ENCODE results near the gene PSG4.
"Not testable (repeated sequence)": the region's sequence is repeated elsewhere in the genome, so short reads cannot be mapped to it uniquely, and the experiment has no call there.

PSG4 gene

DNA sequence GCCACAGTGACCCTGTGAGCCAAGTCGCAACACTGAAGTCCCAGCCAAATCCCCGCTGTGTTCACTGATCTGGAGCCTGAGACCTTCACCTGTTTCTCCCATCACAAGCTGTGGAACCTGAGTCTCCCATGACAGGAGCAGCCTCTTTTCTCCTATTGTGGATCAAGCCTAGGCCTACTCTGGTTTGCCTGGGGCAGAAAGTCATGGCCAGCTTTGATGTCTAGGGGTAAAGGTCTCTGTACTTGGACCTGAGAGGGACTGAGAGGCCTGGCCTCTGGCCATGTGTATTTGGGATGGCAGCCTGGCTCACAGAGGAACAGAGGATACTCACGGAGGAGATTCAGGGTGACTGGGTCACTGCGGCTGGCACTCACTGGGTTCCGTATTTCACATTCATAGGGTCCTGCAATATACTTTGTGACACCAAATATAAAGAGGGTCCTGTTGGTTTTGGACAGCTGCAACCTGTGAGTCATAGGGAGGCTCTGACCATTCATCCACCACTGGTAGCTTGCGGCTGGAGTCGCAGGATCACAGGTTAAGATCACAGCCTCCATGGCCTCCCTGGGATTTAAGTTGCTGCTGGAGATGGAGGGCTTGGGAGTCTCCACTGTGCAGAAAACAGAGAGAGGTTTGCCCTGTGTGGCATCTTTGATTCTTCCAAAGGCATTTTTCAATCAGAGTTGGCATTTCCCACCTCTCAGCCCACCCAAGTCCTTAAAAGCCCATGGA is 7.6 kb downstream of the PSG4 start:
- DNase-seq = not testable (repeated sequence)

DNA sequence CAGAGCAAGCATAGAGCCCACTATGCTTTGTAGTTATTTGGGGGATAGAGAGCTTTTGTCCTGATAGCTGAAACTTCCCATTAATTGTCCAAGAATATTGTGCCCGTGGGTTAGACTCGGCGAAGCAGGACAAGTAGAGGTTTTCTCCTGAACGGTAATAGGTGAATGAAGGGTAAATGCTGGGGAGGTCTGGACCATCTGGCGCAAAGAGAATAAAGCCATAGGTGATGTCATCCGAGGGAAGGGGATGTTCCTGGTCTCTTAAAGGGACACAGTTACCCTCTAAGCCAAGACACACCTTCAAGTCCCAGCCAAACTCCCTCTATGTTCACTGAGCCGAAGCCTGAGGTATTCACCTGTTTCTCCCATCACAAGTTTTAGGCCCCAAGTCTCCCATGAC is 11.0 kb downstream of the PSG4 start:
- not testable (repeated sequence) for DNase-seq

DNA sequence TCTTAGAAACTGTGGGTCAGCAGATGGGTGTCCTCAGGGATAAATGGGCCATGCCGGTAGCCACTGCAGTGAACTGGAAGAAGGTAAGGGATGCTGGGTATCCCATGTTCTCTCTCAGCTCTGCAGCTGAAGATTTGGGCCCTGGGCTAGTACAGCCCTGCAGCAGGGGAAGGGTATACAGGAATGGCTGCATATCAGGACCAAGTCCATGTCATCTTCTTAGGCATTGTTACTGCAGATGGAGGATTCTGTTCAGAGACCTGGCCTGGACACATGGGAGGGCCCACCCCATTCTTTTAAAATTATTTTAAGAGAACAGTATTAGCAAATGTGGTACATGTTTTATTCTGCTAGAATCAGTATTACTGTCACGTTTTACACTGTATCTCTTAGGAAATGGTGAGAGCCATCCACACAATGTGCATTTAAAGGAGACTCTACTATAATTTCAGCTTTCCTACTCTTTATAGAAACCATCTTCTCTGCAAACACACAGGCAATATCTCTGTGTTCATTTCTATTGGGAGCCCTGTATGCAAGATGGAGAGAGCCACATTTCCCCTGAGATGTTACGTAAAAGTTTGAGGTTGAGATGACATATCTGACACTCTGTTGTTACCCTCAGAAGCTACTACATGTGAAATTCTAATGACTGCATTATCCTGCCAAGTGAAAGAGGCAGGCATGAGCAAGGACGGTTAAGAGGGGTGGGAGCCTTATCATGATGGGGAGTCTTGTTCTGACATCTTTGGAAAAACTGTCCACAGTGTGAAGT is 12.9 kb downstream of the PSG4 start:
- not testable (repeated sequence) for DNase-seq

DNA sequence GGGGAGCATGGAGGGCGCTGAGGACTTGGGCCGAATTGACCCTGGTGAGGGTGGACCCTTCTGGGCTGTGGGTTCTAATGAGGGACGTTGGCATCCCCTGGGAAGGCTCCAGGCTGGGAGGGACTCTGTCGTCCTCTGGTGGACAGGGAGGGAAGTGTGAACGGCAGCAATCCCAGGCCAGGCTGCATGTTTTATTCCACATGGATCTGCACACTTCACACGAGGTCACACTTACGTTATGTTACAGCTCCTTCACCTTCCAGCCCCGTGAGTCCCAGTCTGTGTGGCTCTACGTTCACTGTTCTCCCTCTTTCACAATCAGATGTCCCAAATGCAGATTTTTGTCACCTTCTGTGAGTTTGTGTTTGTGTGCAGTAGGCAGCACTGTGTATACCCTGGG is 17.3 kb downstream of the PSG4 start:
- not testable (repeated sequence) for DNase-seq

DNA sequence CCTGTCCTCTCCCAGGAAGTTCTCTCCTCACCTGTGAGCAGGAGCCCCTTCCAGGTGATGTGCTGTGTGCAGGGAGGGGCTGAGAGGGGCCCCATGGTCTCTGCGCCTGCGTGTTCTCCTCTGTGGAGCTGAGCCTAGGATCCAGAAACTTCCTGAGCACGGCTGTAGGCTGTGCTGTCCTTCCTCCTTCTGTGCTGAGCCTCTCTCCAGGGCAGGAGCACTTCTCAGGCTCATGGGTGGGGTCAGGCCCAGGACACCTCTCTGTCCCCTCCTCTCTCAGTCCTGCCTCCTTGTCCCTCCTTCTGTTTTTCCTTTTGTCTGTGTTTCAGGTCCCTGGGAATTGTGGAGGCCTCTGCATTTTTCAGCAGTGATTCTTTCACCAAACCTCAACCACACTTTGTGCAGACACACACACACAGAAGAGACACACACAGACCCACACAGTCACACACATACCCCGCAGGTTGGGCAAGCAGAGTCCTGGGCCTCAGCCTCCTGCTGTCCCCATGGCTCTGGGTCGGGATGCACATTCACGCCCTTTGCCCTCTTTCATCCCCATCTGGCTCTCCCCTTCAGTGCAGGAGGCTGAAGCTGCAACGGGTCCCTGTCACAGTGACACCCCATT is 19.0 kb downstream of the PSG4 start, which contains the start of gene PSG5:
PSG5 (minus strand) TSS at position 226 of the 625 bp plus-strand sequence; CDS start at position 95, 131 bp downstream.
- DNase-seq = not testable (repeated sequence)

DNA sequence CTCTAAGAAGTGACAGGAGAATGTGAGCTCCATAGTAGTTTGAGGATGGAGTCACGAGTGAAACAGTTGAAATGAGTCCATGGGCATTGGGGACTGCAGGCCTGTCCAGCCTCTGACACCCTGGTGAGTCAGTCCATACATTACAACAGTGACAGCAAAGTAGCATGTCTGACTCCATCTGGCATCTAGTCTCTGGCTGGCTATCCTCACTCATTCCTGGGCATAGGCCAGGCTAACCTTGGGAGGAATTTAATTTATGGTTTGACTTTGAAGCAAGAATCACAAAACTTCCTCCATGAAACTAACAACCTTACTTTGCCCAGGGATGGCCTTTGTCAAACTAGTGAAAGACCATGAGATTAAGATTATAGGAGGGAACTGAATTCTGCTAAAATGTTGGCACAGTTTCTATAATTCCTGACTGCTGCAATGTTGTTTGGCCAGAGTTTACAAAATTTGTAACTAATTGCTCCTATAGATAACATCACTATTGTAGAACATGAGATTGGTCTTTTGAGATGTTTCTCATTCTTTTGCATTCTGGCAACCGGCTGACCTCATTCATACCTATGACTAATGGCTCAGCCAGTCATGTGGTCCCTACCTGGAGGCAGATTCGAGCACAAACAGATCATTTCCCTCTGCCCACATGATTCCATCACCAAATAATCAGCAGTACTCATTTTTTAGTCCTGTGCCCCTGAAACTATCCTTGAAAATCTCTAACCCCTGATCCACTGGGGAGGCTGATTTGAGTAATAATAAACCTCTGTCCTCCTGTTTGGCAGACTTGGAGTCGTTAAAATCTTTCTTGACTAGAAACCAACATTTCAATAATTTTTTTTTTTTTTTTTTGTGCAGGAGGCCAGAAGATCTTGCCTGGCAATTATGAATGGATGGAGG is 23.3 kb downstream of the PSG4 start:
- not testable (repeated sequence) for DNase-seq

DNA sequence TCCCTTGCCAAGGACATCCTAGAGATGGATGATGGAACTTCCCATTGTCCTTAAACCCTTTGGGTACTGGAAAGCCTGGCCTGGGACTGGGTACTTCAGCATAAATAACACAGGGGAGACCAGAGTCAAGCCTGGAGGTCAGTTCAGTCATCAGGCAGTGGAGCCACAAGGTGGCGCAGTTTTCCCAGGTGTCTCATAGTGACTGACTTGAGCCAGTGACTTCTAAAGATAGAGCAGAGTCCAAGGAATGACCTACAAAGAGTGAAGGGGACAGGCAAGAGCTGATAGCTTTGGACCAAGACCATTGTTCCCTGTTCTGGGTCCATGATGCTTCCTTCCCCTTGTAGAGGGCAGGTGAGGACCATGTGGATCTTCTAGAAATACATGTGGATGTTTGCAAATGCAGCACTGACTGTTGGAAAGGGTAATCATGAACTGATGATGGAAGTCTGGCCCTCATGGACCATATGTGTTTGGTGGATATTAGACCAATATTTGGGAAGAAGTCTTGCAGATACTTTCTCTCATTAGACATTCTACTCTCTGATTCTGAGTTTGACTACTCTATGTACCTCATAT is 25.8 kb downstream of the PSG4 start:
- DNase-seq = not testable (repeated sequence)

DNA sequence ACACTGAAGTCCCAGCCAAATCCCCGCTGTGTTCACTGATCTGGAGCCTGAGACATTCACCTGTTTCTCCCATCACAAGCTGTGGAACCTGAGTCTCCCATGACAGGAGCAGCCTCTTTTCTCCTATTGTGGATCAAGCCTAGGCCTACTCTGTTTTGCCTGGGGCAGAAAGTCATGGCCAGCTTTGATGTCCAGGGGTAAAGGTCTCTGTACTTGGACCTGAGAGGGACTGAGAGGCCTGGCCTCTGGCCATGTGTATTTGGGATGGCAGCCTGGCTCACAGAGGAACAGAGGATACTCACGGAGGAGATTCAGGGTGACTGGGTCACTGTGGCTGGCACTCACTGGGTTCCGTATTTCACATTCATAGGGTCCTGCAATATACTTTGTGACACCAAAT is 26.9 kb downstream of the PSG4 start:
- DNase-seq = not testable (repeated sequence)

DNA sequence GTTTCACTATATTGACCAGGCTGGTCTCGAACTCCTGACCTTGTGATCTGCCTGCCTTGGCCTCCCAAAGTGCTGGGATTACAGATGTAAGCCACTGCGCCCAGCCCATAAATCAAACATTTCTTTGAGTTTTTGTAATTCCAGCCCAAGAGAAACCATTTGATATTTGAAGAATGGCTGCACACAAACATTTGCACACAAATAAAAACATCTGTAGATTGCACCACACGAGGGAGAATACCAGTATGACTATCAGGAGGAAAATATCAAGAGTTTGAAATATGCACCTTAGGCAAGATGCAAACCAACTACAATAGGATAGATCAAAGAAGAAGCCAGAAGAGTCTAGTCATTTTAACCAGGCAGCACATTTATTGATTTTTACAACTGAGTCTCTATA is 39.5 kb downstream of the PSG4 start:
- DNase-seq = not testable (repeated sequence)

DNA sequence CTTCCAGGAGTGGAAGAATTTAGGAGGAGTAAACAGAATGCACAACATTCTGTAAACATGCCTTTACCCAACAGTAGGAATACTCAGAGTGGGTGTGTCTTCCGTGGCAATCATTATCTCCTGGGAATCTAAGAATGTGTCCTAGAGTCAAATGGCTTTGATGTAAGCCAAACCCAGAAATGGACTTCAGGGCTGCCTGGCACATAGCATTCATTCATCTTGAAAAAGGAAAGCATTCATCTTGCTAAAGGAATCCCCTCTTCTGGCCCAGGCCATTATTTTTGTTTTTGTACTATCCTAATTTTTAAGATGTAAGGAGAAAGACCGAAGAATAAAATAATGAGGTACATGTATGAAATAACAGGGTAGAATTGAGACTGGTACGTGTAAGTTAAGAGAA is 42.3 kb downstream of the PSG4 start:
- DNase-seq = not testable (repeated sequence)

DNA sequence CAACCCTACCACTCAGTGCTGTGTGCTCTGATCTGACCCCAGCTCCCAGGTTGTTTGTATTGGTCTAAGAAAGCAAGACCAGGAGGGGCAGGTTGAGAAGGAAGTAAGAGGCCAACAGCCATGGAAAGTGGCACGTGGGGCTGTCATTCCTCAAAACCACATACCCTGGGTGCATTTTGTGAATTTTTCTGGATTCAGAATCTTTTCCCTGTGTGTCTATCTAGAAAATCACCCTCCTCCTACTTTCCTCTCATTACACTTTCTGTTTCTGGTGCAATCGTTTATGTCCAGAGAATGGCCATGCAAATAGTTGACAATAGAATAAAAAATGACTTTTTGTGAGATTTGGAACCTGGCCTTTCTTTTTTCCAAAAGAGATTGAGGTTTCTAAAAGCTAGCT is 43.2 kb downstream of the PSG4 start:
- not testable (repeated sequence) for DNase-seq

DNA sequence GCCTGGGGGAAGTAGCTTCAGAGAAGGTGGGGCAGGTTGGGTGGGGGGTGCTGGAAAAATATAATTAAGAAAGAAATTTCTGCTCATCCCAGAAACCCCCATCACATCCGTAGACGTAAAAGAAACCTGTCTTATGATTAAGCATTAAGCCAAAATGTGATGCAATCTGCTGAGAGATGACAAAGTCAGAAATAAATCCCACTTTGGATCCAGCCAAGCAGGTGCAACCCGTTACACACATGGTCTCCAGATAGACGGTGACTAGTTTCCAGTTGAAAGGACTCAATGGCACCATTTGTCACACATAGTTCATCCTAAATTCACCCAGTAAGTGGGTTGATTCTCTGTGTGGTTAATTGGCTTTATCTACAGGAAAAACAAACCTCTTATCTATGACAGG is 53.2 kb downstream of the PSG4 start:
- no peak for DNase-seq

DNA sequence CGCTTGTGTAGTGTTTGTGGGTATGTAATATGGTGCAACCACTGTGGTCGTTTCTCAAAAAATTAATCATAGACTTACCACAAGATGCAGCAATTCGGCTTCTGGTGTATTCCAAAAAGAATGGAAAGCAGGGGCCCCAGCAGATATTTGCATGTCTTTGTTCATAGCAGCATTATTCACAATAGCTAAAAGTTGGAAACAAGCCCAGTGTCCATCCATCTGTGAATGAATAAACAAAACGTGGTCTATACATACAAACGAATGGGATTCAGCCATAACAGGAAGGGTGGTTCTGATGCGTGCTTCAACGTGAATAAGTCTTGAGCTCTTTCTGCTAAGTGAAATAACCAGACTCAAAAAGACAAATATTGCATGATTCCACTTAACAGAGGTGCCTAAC is 55.6 kb downstream of the PSG4 start:
- DNase-seq = not testable (repeated sequence)

DNA sequence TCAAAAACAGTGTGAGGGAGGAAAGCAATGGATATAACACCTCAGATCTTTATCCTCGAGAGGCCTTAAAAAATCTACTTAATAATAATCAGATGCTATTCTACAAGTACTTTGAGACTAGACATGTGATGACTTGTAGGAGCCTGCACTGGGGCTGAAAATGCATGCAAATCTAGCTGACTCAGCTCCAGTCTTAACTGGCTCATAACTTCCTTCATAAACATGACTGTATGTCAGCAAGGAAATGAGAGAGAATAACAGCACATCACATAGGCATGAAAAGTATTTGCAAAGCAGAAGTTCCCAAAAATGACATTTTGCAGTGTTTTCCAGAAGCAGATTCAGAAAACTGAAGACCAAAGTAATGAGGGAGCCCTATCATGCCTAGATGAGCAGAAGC is 57.2 kb downstream of the PSG4 start:
- DNase-seq = no peak
